OCI-LY7 (cell line): ENCODE data around the gene PLD2. TPM values are rescaled to one million over a fixed set of nuclear protein-coding genes. Genes with fewer than 3 reads are reported as not detected.

Source experiments
- BruUV-seq: library from RNA; stranded (reverse); fragments of 400-500 nt; replicated peaks from 2 replicates; lab custom pipeline; 2021; lab: Mats Ljungman, UMichigan
- CTCF ChIA-PET: fragments of 300-600 bp; sonication (Branson Sonifier 250); formaldehyde crosslinking; loops from one replicate; lab custom pipeline; 2022; ENCODE audit warnings: antibody characterized with exemption; ENCODE audit not compliant: unreplicated experiment; lab: Charles Lee
- POLR2A ChIA-PET: fragments of 300-600 bp; sonication (Branson Sonifier 250); formaldehyde crosslinking; loops from one replicate; lab custom pipeline; 2022; ENCODE audit warnings: antibody characterized with exemption; lab: Charles Lee
- DNase-seq: peaks from one replicate; pipeline ENCODE4 v3.0.0-alpha.2; 2015; ENCODE audit warnings: low spot score
- H2AFZ ChIP-seq: fragments of 200-600 bp; sonication (generic), shearing (Covaris generic); 2 replicates; pipeline ENCODE4 v1.6.1; 2014; ENCODE audit warnings: mild to moderate bottlenecking, antibody characterized with exemption, low read length, moderate library complexity
- H3K27ac ChIP-seq: fragments of 200-600 bp; sonication (generic); 2 replicates; pipeline ENCODE4 v1.5.1; 2014; ENCODE audit warnings: mixed run types, low read depth, mild to moderate bottlenecking, moderate library complexity, low read length, inconsistent platforms; ENCODE audit not compliant: poor library complexity, severe bottlenecking
- H3K36me3 ChIP-seq: fragments of 200-600 bp; sonication (generic); 2 replicates; pipeline ENCODE4 v1.6.1; 2014; ENCODE audit warnings: mild to moderate bottlenecking, antibody characterized with exemption, low read length, moderate library complexity, mixed read lengths; ENCODE audit not compliant: insufficient read depth
- H3K4me1 ChIP-seq: fragments of 200-600 bp; sonication (generic); 2 replicates; pipeline ENCODE4 v1.5.1; 2014; ENCODE audit warnings: mild to moderate bottlenecking, low read length; ENCODE audit not compliant: insufficient read depth, poor library complexity, severe bottlenecking
- H3K4me2 ChIP-seq: fragments of 200-600 bp; sonication (generic); 2 replicates; pipeline ENCODE4 v1.6.1; 2014; ENCODE audit warnings: mild to moderate bottlenecking, low read length
- H3K4me3 ChIP-seq: fragments of 200-600 bp; sonication (generic); 2 replicates; pipeline ENCODE4 v1.5.1; 2014; ENCODE audit warnings: mild to moderate bottlenecking, low read depth, low read length; ENCODE audit not compliant: poor library complexity, severe bottlenecking
- H3K79me2 ChIP-seq: fragments of 200-600 bp; sonication (generic); 2 replicates; pipeline ENCODE4 v1.6.1; 2016; ENCODE audit warnings: low read depth, mild to moderate bottlenecking, low read length, moderate library complexity, mixed read lengths; ENCODE audit not compliant: insufficient read depth
- H3K9me2 ChIP-seq: fragments of 200-600 bp; sonication (generic); 2 replicates; pipeline ENCODE4 v1.6.1; 2016; ENCODE audit warnings: mild to moderate bottlenecking, low read length, mixed read lengths; ENCODE audit not compliant: insufficient read depth
- H3K9me3 ChIP-seq: fragments of 200-600 bp; sonication (generic); 2 replicates; pipeline ENCODE4 v1.6.1; 2014; ENCODE audit warnings: mild to moderate bottlenecking, mixed run types, low read length, mixed read lengths
- H4K20me1 ChIP-seq: fragments of 200-600 bp; sonication (generic); 2 replicates; pipeline ENCODE4 v1.6.1; 2014; ENCODE audit warnings: mild to moderate bottlenecking, antibody characterized with exemption, low read length, moderate library complexity, mixed read lengths; ENCODE audit not compliant: insufficient read depth
- EZH2phosphoT487 ChIP-seq: fragments of 200-600 bp; sonication (generic); IDR thresholded peaks from 2 replicates; pipeline ENCODE4 v1.6.1; 2018; ENCODE audit warnings: low read depth, borderline replicate concordance, mild to moderate bottlenecking, mixed run types, antibody characterized with exemption, low read length, moderate library complexity, mixed read lengths
- intact Hi-C: fragments of 100-400 bp; cut with micrococcal nuclease; formaldehyde crosslinking; loops from one replicate; pipeline ENCODE4 v1.10.0; 2022; ENCODE audit not compliant: unreplicated experiment
- total RNA-seq, 2 experiments: library from RNA; depleted of rRNA in 1 of 2; stranded (reverse); fragments of >200 nt in 1 of 2; shearing (Covaris generic) in 1 of 2; gene quantifications; 2 replicates each; pipeline ENCODE4 v1.2.3, GENCODE V29; 2014 to 2022
- TF ChIP-seq, protein P1 (sequence below): fragments of 200-600 bp; sonication (generic); conservative IDR thresholded peaks from 2 replicates; pipeline ENCODE4 v1.5.1; 2014; ENCODE audit warnings: mild to moderate bottlenecking, antibody characterized with exemption, low read length, moderate library complexity, mixed read lengths

Gene PLD2
- total RNA-seq, 2 experiments from 2014 or later: 10.2 to 13.5 TPM

DNA sequence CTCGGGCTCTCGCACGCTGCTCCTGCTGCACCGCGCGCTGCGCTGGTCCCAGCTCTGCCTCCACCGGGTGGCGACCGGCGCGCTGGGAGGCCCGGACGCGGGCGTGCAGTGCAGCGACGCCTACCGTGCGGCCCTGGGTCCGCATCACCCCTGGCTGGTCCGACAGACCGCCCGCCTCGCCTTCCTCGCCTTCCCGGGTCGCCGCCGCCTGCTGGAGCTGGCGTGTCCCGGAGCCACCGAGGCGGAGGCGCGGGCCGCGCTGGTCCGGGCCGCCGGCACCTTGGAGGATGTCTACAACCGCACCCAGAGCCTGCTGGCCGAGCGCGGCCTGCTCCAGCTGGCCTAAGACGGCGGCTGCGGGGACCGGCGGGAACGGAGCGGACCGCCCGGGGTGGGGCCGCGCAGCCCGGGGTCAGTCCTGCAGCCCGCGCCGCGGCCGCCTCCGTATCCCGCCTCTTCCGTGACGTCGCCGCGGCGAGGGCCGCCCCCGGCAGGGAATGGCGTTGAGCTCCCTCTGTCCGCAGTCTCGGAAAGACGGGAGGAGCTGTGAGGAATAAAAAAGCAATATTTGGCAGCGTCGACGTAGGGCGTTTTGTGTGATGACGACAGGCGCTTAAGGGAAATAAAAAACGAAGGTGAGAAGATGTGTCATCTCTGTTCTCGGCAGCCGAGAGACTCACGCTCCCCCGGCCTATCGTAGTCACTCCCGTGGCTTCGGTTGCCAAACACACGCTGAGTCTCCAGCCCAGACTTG, 16.8 kb upstream of the PLD2 start:
- H3K9me3 ChIP-seq: no peaks in the 10 kb centered on the region; the same call in 1 of the 2 replicates
- H3K27ac ChIP-seq: peak overlapping the region; percentile 14
- intact Hi-C loops: loop anchor here (1.0 to 2.0 kb wide), 3 partner anchors 80 to 225 kb away; partner anchors contain the start of gene ARRB2
- H2AFZ ChIP-seq: peak overlapping the region; percentile 95
- ChIA-PET POLR2A (interaction anchor here (0.6 to 1.2 kb wide), 7 partner anchors 11 to 267 kb away, joined by 3 to 5 read pairs (median 3); partner anchors contain the start of genes ARRB2 and PLD2), CTCF (interaction anchor here (0.6 to 1.2 kb wide), 4 partner anchors 44 to 782 kb away, joined by 3 to 4 read pairs (median 3); no protein-coding TSS in a partner anchor)
- TF ChIP-seq, protein P1, sequence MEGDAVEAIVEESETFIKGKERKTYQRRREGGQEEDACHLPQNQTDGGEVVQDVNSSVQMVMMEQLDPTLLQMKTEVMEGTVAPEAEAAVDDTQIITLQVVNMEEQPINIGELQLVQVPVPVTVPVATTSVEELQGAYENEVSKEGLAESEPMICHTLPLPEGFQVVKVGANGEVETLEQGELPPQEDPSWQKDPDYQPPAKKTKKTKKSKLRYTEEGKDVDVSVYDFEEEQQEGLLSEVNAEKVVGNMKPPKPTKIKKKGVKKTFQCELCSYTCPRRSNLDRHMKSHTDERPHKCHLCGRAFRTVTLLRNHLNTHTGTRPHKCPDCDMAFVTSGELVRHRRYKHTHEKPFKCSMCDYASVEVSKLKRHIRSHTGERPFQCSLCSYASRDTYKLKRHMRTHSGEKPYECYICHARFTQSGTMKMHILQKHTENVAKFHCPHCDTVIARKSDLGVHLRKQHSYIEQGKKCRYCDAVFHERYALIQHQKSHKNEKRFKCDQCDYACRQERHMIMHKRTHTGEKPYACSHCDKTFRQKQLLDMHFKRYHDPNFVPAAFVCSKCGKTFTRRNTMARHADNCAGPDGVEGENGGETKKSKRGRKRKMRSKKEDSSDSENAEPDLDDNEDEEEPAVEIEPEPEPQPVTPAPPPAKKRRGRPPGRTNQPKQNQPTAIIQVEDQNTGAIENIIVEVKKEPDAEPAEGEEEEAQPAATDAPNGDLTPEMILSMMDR: peak; percentile 81
- TF ChIP-seq EZH2phosphoT487: no peak
- peak overlapping the region; percentile 68 for H3K4me3 ChIP-seq
- peaks cover 13% of the 10 kb centered on the region for H3K4me1 ChIP-seq
- peak; percentile 90 for DNase-seq
- no peaks in the 10 kb centered on the region for H3K79me2 ChIP-seq
- BruUV-seq: no TSS peak
- H4K20me1 ChIP-seq: no peaks in the 10 kb centered on the region
- H3K9me2 ChIP-seq: no peaks in the 10 kb centered on the region
- peak overlapping the region; percentile 78 for H3K4me2 ChIP-seq
- H3K36me3 ChIP-seq: no peaks in the 10 kb centered on the region

DNA sequence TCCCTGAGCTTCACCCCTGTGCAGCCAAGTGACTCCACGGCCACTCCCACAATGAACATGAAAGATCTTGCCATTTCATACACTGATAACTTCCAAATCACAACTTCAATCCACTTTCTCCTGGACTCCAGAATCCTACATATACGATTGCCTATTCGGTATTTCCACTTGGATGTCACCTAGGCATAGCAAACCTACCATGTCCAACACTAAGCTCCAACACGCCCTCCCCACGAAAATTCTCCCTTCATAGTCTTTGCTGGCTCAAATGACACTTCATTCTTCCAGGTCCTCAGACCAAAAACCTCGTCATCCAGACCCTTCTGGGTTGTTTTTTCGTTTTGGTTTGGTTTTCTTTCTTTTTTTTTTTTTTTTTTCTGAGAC, 16.3 kb upstream of the PLD2 start:
- Histone ChIP-seq H3K27ac (no peak overlapping the region), H3K36me3 (no peaks in the 10 kb centered on the region), H4K20me1 (no peaks in the 10 kb centered on the region), H3K4me1 (peaks cover 13% of the 10 kb centered on the region), H2AFZ (peak overlapping the region; percentile 95), H3K4me3 (peak overlapping the region; percentile 68), H3K4me2 (peak overlapping the region; percentile 78), H3K9me2 (no peaks in the 10 kb centered on the region), H3K79me2 (no peaks in the 10 kb centered on the region), H3K9me3 (no peaks in the 10 kb centered on the region; the same call in 1 of the 2 replicates)
- no peak for TF ChIP-seq EZH2phosphoT487
- TF ChIP-seq, protein P1: no peak
- intact Hi-C loops: loop anchor here (1.0 to 2.0 kb wide), 3 partner anchors 80 to 225 kb away; partner anchors contain the start of gene ARRB2
- BruUV-seq: no TSS peak
- CTCF ChIA-PET: interaction anchor here (0.6 to 1.2 kb wide), 2 partner anchors 43 to 648 kb away, joined by 3 to 4 read pairs; no protein-coding TSS in a partner anchor
- no peak for DNase-seq
- POLR2A ChIA-PET: interaction anchor here (0.9 to 1.2 kb wide), 4 partner anchors 16 to 268 kb away, joined by 3 to 5 read pairs (median 4); partner anchors contain the start of genes ARRB2 and PLD2
